ENCODE data around the gene GPHN. TPM values are rescaled to one million over a fixed set of nuclear protein-coding genes. Genes with fewer than 3 reads are reported as not detected.

The GPHN gene
- polyA plus RNA-seq, 2 of the 4 experiments (the other 2 are of a cell fraction) = 12.7 to 15.5 TPM

GRCh38 chr14:66636240-66636639 is 128.3 kb downstream of the GPHN start:
- Histone ChIP-seq H3K27ac (no peak overlapping the region), H3K4me3 (no peak overlapping the region), H3K4me1 (peaks cover 7% of the 10 kb centered on the region; the same call in 2 of the 3 replicates), H3K4me2 (no peak overlapping the region), H3K9me3 (no peaks in the 10 kb centered on the region)
- ATAC-seq = no peak
- ChIA-PET CTCF (interaction anchor here (1.4 kb wide), 1 partner anchor 12 kb away, joined by 5 read pairs; no protein-coding TSS in a partner anchor), POLR2A (no interaction called here)
- no peak for DNase-seq (ENCODE audit: low read depth in 1 of 2, low spot score in 1 of 2)
- TF ChIP-seq MAFK (IDR thresholded peaks at IDR 0.05; ENCODE audit: partially characterized antibody) (peak; percentile 60), EP300 (IDR thresholded peaks at IDR 0.05) (no peak), HMGXB4 (CRISPR knock-in tag; IDR thresholded peaks at IDR 0.05; ENCODE audit: borderline replicate concordance) (no peak), MAX (IDR thresholded peaks at IDR 0.05) (no peak), TP53 (CRISPR knock-in tag; IDR thresholded peaks at IDR 0.05) (no peak)
- FAIRE-seq = no peak

GRCh38 chr14:66638689-66639088 is 130.7 kb downstream of the GPHN start:
- Histone ChIP-seq H3K27ac (no peak overlapping the region), H3K9me3 (no peaks in the 10 kb centered on the region), H3K4me1 (peaks cover 14% of the 10 kb centered on the region; the same call in 2 of the 3 replicates), H3K4me2 (no peak overlapping the region; the same call in 2 of the 3 replicates), H3K4me3 (no peak overlapping the region)
- ChIA-PET CTCF (interaction anchor here (2.3 kb wide), 1 partner anchor 14 kb away, joined by 7 read pairs; no protein-coding TSS in a partner anchor), POLR2A (no interaction called here)
- WGBS (ENCODE audit: missing lambda C conversion rate) = 52% methylated on average over 2 of the region's 2 CpGs
- ATAC-seq (no peak), DNase-seq (ENCODE audit: low read depth in 1 of 2, low spot score in 1 of 2) (peak in 1 of 2 experiments; percentile 12), FAIRE-seq (peak; percentile 54)
- TF ChIP-seq FOSL2 (IDR thresholded peaks at IDR 0.05) (no peak), FOSL2 (CRISPR knock-in tag; IDR thresholded peaks at IDR 0.05) (peak; percentile 62), SREBF2 (IDR thresholded peaks at IDR 0.05) (no peak), ZC3H11A (IDR thresholded peaks at IDR 0.05) (no peak), HDAC2 (IDR thresholded peaks at IDR 0.05) (no peak), EHF (CRISPR knock-in tag; IDR thresholded peaks at IDR 0.05) (no peak), ELK1 (IDR thresholded peaks at IDR 0.05; ENCODE audit: low read depth, low read length) (no peak)

- no peak for FAIRE-seq
Measured at GRCh38 chr14:66641861-66642635, 134.1 kb downstream of the GPHN start.

GRCh38 chr14:66643344-66643743 is 135.4 kb downstream of the GPHN start:
- POLR2A ChIA-PET = interaction anchor here (0.6 kb wide), 1 partner anchor 135 kb away, joined by 5 read pairs; the partner anchor contains the start of gene GPHN
- DNase-seq (ENCODE audit: low read depth in 1 of 2, low spot score in 1 of 2) (no peak), FAIRE-seq (no peak), ATAC-seq (no peak)
- H3K4me3 ChIP-seq = no peak overlapping the region
- no peak overlapping the region for H3K4me2 ChIP-seq
- H3K9me3 ChIP-seq = no peaks in the 10 kb centered on the region
- no peak overlapping the region for H3K27ac ChIP-seq
- peaks cover 12% of the 10 kb centered on the region; the same call in 2 of the 3 replicates for H3K4me1 ChIP-seq
- CTCF ChIA-PET = interaction anchor here (0.5 to 1.1 kb wide), 2 partner anchors 19 to 1021 kb away, joined by 3 read pairs; no protein-coding TSS in a partner anchor
- TF ChIP-seq PBX3 (IDR thresholded peaks at IDR 0.05) (no peak), TP53 (CRISPR knock-in tag; IDR thresholded peaks at IDR 0.05) (no peak), E2F6 (IDR thresholded peaks at IDR 0.05; ENCODE audit: borderline replicate concordance, low read depth) (no peak), MAX (IDR thresholded peaks at IDR 0.05) (no peak), RAD21 (conservative IDR thresholded peaks at IDR 0.05 in 1 of 2, IDR thresholded peaks at IDR 0.05 in 1 of 2) (no peak), TFCP2L1 (CRISPR knock-in tag; IDR thresholded peaks at IDR 0.05) (no peak), ZSCAN20 (CRISPR knock-in tag; IDR thresholded peaks at IDR 0.05) (no peak), FOXS1 (CRISPR knock-in tag; IDR thresholded peaks at IDR 0.05) (no peak), FOSL2 (IDR thresholded peaks at IDR 0.05) (no peak), FOSL2 (CRISPR knock-in tag; IDR thresholded peaks at IDR 0.05) (no peak), FOSB (CRISPR knock-in tag; IDR thresholded peaks at IDR 0.05) (no peak), HMGXB4 (CRISPR knock-in tag; IDR thresholded peaks at IDR 0.05; ENCODE audit: borderline replicate concordance) (no peak)

More at GRCh38 chr14:66641861-66642635, 134.1 kb downstream of the GPHN start:
- TF ChIP-seq HOXA7 (CRISPR knock-in tag; IDR thresholded peaks at IDR 0.05) (no peak), NFE2L2 (conservative IDR thresholded peaks at IDR 0.05; ENCODE audit: low read length) (no peak), MAZ (IDR thresholded peaks at IDR 0.05; ENCODE audit: borderline replicate concordance, low read depth, low read length) (no peak), NPAS2 (CRISPR knock-in tag; IDR thresholded peaks at IDR 0.05; ENCODE audit: borderline replicate concordance) (no peak)
- DNase-seq (ENCODE audit: low read depth in 1 of 2, low spot score in 1 of 2) (no peak), ATAC-seq (no peak)
- no peak overlapping the region for H3K4me3 ChIP-seq
- H3K4me2 ChIP-seq = no peak overlapping the region
- no peak overlapping the region for H3K27ac ChIP-seq
- H3K4me1 ChIP-seq = peaks cover 14% of the 10 kb centered on the region; the same call in 2 of the 3 replicates
- ChIA-PET POLR2A (no interaction called here), CTCF (interaction anchor here (1.2 kb wide), 1 partner anchor 20 kb away, joined by 3 read pairs; no protein-coding TSS in a partner anchor)
- H3K9me3 ChIP-seq = no peaks in the 10 kb centered on the region
- 83% methylated on average over 2 of the region's 2 CpGs for WGBS (ENCODE audit: missing lambda C conversion rate)

Data from A549 (cell line).